Measurements from ENCODE around the gene ABCC4.

ABCC4 gene

DNA sequence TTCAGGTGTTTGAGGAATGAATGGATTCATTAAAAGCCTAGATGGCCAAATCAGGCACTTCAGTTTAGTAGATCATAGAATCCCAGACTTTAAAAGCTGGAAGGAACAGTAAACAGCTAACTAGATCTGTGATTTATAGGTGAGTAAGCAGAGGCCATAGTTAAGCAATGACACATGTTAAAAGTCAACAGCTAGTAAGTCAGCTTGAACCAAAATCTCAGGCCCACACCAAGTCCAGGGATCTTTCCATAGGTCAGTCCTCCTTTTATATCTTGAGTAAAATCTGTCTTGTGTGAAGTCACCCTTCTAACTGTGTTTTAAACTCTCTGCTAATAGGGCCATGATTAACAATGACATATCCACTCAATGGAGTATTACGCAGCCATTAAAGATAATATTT is 313.4 kb downstream of the ABCC4 start:
- TF ChIP-seq, protein P1, sequence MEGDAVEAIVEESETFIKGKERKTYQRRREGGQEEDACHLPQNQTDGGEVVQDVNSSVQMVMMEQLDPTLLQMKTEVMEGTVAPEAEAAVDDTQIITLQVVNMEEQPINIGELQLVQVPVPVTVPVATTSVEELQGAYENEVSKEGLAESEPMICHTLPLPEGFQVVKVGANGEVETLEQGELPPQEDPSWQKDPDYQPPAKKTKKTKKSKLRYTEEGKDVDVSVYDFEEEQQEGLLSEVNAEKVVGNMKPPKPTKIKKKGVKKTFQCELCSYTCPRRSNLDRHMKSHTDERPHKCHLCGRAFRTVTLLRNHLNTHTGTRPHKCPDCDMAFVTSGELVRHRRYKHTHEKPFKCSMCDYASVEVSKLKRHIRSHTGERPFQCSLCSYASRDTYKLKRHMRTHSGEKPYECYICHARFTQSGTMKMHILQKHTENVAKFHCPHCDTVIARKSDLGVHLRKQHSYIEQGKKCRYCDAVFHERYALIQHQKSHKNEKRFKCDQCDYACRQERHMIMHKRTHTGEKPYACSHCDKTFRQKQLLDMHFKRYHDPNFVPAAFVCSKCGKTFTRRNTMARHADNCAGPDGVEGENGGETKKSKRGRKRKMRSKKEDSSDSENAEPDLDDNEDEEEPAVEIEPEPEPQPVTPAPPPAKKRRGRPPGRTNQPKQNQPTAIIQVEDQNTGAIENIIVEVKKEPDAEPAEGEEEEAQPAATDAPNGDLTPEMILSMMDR (IDR thresholded peaks at IDR 0.05; ENCODE audit: low read depth, low read length), result no peak
- no peak for TF ChIP-seq EZH2phosphoT487 (IDR thresholded peaks at IDR 0.05; ENCODE audit: low read depth)
- Histone ChIP-seq H4K20me1 (ENCODE audit: insufficient read depth, low read length) (no peaks in the 10 kb centered on the region), H3K9me3 (ENCODE audit: insufficient read depth, low read length) (no peaks in the 10 kb centered on the region), H3K79me2 (ENCODE audit: low read length) (no peaks in the 10 kb centered on the region), H3K4me1 (ENCODE audit: low read length) (no peaks in the 10 kb centered on the region), H2AFZ (ENCODE audit: low read depth, low read length) (no peak overlapping the region), H3K36me3 (replicated peaks; ENCODE audit: low read depth, low read length) (no peaks in the 10 kb centered on the region), H3K27ac (ENCODE audit: low read length) (no peak overlapping the region), H3K9ac (ENCODE audit: low read length) (no peak overlapping the region), H3K4me2 (ENCODE audit: low read length) (no peak overlapping the region), H3K4me3 (ENCODE audit: low read length) (no peak overlapping the region), H3K27me3 (ENCODE audit: low read depth, low read length) (peaks cover 20% of the 10 kb centered on the region)

DNA sequence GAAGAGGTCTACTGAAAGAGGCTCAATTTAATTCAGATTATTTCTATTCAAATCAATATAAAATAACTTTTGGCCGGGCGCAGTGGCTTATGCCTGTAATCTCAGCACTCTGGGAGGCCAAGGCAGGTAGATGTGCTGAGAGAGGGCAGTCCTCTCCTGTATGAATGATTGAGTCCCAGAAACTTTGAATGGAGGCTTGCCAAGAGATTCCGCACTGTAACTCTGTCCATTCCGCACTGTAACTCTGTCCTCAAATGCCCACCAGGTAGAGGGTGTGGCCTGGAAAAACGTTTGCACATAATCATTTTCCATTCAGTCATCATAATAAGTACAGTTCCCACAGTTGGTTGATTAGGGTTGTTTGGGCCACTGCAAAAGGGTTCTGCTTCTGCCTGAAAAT is 314.2 kb downstream of the ABCC4 start:
- Histone ChIP-seq H3K79me2 (ENCODE audit: low read length) (no peaks in the 10 kb centered on the region), H3K27ac (ENCODE audit: low read length) (no peak overlapping the region), H3K36me3 (replicated peaks; ENCODE audit: low read depth, low read length) (no peaks in the 10 kb centered on the region), H2AFZ (ENCODE audit: low read depth, low read length) (no peak overlapping the region), H3K27me3 (ENCODE audit: low read depth, low read length) (peaks cover 12% of the 10 kb centered on the region), H3K4me1 (ENCODE audit: low read length) (no peaks in the 10 kb centered on the region), H3K4me3 (ENCODE audit: low read length) (no peak overlapping the region), H4K20me1 (ENCODE audit: insufficient read depth, low read length) (no peaks in the 10 kb centered on the region), H3K4me2 (ENCODE audit: low read length) (no peak overlapping the region), H3K9me3 (ENCODE audit: insufficient read depth, low read length) (no peaks in the 10 kb centered on the region), H3K9ac (ENCODE audit: low read length) (no peak overlapping the region)
- TF ChIP-seq, protein P1 (IDR thresholded peaks at IDR 0.05; ENCODE audit: low read depth, low read length), result no peak
- TF ChIP-seq EZH2phosphoT487 (IDR thresholded peaks at IDR 0.05; ENCODE audit: low read depth), result no peak

DNA sequence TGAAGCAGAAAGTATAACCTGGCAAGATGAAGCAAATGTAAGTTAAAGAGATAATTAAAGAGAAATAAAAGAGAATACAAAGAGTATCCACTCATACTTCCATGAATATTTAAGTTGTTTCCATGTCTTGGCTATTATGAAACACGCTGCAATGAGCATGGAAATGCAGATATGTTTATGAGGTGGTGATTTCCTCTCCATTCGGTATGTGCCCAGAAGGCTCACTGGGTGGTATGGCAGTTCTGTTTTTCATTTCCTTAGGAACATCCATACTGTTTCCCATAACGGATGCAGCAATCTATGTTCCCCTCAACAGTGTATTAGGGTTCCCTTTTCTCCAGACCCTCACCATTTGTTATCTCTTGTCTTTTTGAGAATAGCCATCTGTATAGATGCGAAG is 316.3 kb downstream of the ABCC4 start:
- Histone ChIP-seq H3K9me3 (ENCODE audit: insufficient read depth, low read length) (no peaks in the 10 kb centered on the region), H3K4me3 (ENCODE audit: low read length) (no peak overlapping the region), H3K9ac (ENCODE audit: low read length) (no peak overlapping the region), H4K20me1 (ENCODE audit: insufficient read depth, low read length) (no peaks in the 10 kb centered on the region), H3K27ac (ENCODE audit: low read length) (no peak overlapping the region), H3K27me3 (ENCODE audit: low read depth, low read length) (peaks cover 4% of the 10 kb centered on the region), H2AFZ (ENCODE audit: low read depth, low read length) (no peak overlapping the region), H3K36me3 (replicated peaks; ENCODE audit: low read depth, low read length) (no peaks in the 10 kb centered on the region), H3K79me2 (ENCODE audit: low read length) (no peaks in the 10 kb centered on the region), H3K4me1 (ENCODE audit: low read length) (no peaks in the 10 kb centered on the region), H3K4me2 (ENCODE audit: low read length) (no peak overlapping the region)
- no peak for TF ChIP-seq EZH2phosphoT487 (IDR thresholded peaks at IDR 0.05; ENCODE audit: low read depth)
- TF ChIP-seq, protein P1 (IDR thresholded peaks at IDR 0.05; ENCODE audit: low read depth, low read length), result no peak

DNA sequence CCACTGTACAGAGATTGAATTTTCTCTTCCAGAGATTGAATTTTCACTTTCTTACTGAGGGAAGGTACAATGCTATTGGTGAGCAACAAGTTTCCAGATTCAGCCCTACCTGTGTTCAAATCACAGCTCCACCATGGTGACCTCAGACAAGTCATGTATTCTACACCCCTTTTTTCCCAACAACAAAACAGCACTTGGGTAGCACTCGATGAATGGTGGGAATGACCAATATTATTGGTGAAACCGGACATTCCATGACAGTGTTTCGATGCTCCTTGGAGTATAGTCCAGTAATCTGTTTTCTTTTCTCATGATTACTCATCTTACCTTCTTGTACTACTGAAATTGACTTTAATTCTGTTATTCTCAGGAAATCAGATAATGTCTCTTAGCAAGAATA is 322.7 kb downstream of the ABCC4 start:
- no peaks in the 10 kb centered on the region for H3K36me3 ChIP-seq (replicated peaks; ENCODE audit: low read depth, low read length)
- H3K9ac ChIP-seq (ENCODE audit: low read length), result no peak overlapping the region
- H3K4me1 ChIP-seq (ENCODE audit: low read length), result no peaks in the 10 kb centered on the region
- no peak overlapping the region for H2AFZ ChIP-seq (ENCODE audit: low read depth, low read length)
- no peaks in the 10 kb centered on the region for H3K27me3 ChIP-seq (ENCODE audit: low read depth, low read length)
- H3K4me2 ChIP-seq (ENCODE audit: low read length), result no peak overlapping the region
- no peak overlapping the region for H3K4me3 ChIP-seq (ENCODE audit: low read length)
- no peak overlapping the region for H3K27ac ChIP-seq (ENCODE audit: low read length)
- no peaks in the 10 kb centered on the region for H4K20me1 ChIP-seq (ENCODE audit: insufficient read depth, low read length)
- no peak for TF ChIP-seq EZH2phosphoT487 (IDR thresholded peaks at IDR 0.05; ENCODE audit: low read depth)
- TF ChIP-seq, protein P1 (IDR thresholded peaks at IDR 0.05; ENCODE audit: low read depth, low read length), result no peak
- H3K9me3 ChIP-seq (ENCODE audit: insufficient read depth, low read length), result no peaks in the 10 kb centered on the region
- H3K79me2 ChIP-seq (ENCODE audit: low read length), result no peaks in the 10 kb centered on the region
